Measurements from ENCODE around the gene PIGQ.

- TF ChIP-seq CTCF (conservative IDR thresholded peaks at IDR 0.05 in 1 of 2, IDR thresholded peaks at IDR 0.05 in 1 of 2; ENCODE audit: low read depth in 1 of 2, low read length in 2 of 2) (peak; percentile 44 to 48), EZH2 (IDR thresholded peaks at IDR 0.05; ENCODE audit: low read length, missing control alignments) (no peak)
These were observed 22.6 kb upstream of the PIGQ start for GRCh38 chr16:546909-547770.
